Limb (tissue), 2 donors: ENCODE results near the gene PGRMC2.

Experiments
- DNase-seq, 2 donors: peaks; one replicate each; pipeline ENCODE4 v3.0.0-alpha.2; 2016; ENCODE audit errors: extremely low spot score in 2 of 2

PGRMC2 gene

DNA sequence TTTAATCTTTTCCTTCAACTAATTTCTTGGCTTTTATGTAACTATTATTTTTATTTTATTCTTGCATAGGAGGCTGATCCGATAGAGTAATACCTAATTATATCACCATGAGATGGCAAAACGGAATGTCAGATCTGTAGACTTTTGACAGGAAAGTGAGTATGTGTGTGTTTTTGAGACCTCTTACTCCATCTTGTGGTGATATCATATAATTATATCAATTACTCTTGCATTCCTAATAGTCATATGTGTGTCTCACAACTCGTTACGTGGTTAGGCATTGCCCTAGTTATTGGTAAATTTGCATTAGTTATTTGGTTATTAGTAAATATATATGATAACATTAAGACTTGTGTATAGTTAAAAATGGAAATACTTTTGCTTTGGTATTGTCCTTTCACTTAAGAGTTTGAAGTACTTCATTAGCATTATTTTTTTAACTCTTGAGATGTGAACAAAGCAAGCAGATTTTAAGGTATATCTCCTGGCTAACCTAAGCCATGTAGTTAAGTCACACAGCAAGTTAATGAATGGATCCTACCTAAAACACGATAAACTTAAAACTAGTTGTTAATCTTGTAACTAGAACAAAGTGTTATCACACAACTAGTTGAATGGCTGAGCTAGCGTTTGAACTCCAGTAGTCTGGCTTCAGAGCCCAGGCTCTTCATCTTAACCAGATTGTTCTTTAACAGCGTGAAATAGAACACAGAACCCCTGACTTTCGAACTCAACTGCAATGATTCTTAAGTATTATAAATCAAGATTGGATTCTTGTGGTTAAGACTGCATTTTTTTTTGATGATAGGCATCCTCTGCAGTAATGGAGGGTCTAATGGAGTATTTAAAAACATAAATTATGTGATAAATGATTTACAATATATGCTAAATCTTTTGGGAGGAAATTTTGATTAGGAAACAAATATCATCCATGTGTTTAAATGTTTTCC is 67.1 kb downstream of the PGRMC2 start:
- DNase-seq = no peak
